KMS-11 (cell line): ENCODE data around the gene CTSK.

ENCODE experiments used
- H2AFZ ChIP-seq: fragments of 200-600 bp; sonication (generic); 2 replicates; pipeline ENCODE4 v1.6.1; 2016; ENCODE audit warnings: antibody characterized with exemption, mixed run types, low read depth
- H3K27ac ChIP-seq: fragments of 200-600 bp; sonication (generic); 2 replicates; pipeline ENCODE4 v1.6.1; 2016; ENCODE audit warnings: mild to moderate bottlenecking, mixed run types
- H3K27me3 ChIP-seq: fragments of 200-600 bp; sonication (generic); 2 replicates; pipeline ENCODE4 v1.6.1; 2017; ENCODE audit warnings: mild to moderate bottlenecking, low read depth, mixed run types, moderate library complexity; ENCODE audit not compliant: insufficient read depth
- H3K36me3 ChIP-seq: fragments of 200-600 bp; sonication (generic); 2 replicates; pipeline ENCODE4 v1.6.1; 2017; ENCODE audit warnings: mild to moderate bottlenecking, mixed run types; ENCODE audit not compliant: insufficient read depth
- H3K4me1 ChIP-seq: fragments of 200-600 bp; sonication (generic); 2 replicates; pipeline ENCODE4 v1.6.1; 2016; ENCODE audit warnings: mild to moderate bottlenecking, low read depth, mixed run types; ENCODE audit not compliant: poor library complexity, severe bottlenecking
- H3K4me2 ChIP-seq: fragments of 200-600 bp; sonication (generic); 2 replicates; pipeline ENCODE4 v1.7.0; 2016; ENCODE audit warnings: mild to moderate bottlenecking, mixed run types
- H3K4me3 ChIP-seq: fragments of 200-600 bp; sonication (generic); IDR thresholded peaks from 2 replicates; pipeline ENCODE4 v1.6.1; 2017; ENCODE audit warnings: low read depth, low read length, mixed read lengths; ENCODE audit not compliant: insufficient read depth
- H3K79me2 ChIP-seq: fragments of 200-600 bp; sonication (generic); 2 replicates; pipeline ENCODE4 v1.6.1; 2016; ENCODE audit warnings: low read depth, mixed run types; ENCODE audit not compliant: insufficient read depth
- H3K9ac ChIP-seq: fragments of 200-600 bp; sonication (generic); 2 replicates; pipeline ENCODE4 v1.6.1; 2016; ENCODE audit warnings: mild to moderate bottlenecking, mixed run types
- H4K20me1 ChIP-seq: fragments of 200-600 bp; sonication (generic); 2 replicates; pipeline ENCODE4 v1.6.1; 2016; ENCODE audit warnings: mild to moderate bottlenecking, mixed run types; ENCODE audit not compliant: insufficient read depth
- CTCF ChIP-seq: fragments of 200-600 bp; sonication (generic); conservative IDR thresholded peaks from 2 replicates; pipeline ENCODE4 v1.6.1; 2017; ENCODE audit warnings: low read depth, mild to moderate bottlenecking, antibody characterized with exemption, low read length, moderate library complexity, mixed read lengths

CTSK gene

GRCh38 chr1:150808846-150809245 is 786 bp upstream of the CTSK start:
- Histone ChIP-seq H3K27ac (no peak overlapping the region), H3K4me1 (no peaks in the 10 kb centered on the region), H3K79me2 (no peaks in the 10 kb centered on the region), H3K36me3 (peaks cover 2% of the 10 kb centered on the region; the same call in 1 of the 2 replicates), H3K9ac (no peak overlapping the region), H2AFZ (no peak overlapping the region), H3K27me3 (no peaks in the 10 kb centered on the region), H3K4me2 (no peak overlapping the region), H3K4me3 (no peak overlapping the region), H4K20me1 (no peaks in the 10 kb centered on the region)
- no peak for TF ChIP-seq CTCF

DNA sequence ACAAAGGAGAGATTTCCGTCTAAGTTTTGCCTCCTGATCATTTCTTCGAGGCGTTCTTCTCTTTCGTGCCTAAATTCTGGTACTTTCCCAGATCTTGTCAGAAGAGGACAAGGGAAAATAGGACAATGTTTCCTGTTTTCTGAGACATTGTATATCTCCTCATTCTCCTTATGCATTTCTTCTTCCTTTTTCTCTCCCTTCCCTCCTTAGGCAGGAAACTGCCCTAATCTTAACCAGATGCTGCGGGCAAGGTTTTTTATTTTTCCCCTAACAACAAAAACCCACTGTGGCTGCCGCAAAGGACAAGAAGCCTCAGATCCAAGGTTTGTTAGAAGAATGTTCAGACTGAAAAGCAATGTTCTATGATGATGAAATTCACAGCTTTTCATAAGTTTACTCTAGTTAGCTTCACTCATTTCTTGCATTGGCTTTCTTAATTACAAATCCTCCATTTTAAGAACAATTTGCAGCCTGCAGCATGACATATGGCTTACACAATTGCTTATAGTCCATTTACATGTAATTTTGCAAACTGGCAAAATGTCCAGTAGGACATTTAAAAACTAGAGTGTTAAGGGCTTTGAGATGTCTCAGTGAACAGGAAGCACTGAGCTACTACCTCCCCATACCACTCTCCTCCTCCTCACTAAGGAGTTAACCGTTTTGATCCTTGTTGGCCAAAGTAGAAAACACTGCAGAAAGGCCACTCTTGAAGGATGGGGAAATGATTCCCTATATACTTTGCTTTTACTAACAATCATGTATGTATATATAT is 624 bp downstream of the CTSK start:
- Histone ChIP-seq H3K9ac (no peak overlapping the region), H3K4me1 (no peaks in the 10 kb centered on the region), H3K4me2 (no peak overlapping the region), H3K36me3 (no peaks in the 10 kb centered on the region), H4K20me1 (no peaks in the 10 kb centered on the region), H3K4me3 (no peak overlapping the region), H3K27ac (no peak overlapping the region), H3K27me3 (no peaks in the 10 kb centered on the region), H2AFZ (no peak overlapping the region), H3K79me2 (no peaks in the 10 kb centered on the region)
- TF ChIP-seq CTCF: no peak

- Histone ChIP-seq H3K27ac (no peak overlapping the region), H3K36me3 (no peaks in the 10 kb centered on the region), H3K4me3 (no peak overlapping the region), H3K4me2 (no peak overlapping the region), H3K4me1 (no peaks in the 10 kb centered on the region), H2AFZ (no peak overlapping the region), H4K20me1 (no peaks in the 10 kb centered on the region), H3K27me3 (no peaks in the 10 kb centered on the region), H3K9ac (no peak overlapping the region), H3K79me2 (no peaks in the 10 kb centered on the region)
- TF ChIP-seq CTCF: no peak
These were observed 2.2 kb downstream of the CTSK start for GRCh38 chr1:150805899-150806298.

DNA sequence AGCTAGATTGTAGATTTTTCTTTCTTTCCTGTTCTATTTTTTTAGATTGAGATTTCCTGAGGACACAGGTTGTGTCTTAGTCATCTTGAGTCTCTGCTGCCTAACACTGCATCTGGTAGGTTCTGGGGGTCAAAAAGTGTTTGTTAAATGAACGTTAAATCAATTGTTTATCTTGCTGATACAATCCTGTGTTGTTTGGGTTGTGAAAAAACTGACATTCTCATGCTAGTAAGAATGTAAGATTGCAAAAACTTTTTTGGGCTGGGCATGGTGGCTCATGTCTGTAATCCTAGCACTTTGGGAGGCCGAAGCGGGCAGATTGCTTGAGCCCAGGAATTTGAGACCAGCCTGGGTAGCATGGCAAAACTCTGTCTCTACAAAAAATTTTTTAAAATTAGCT is 3.4 kb downstream of the CTSK start:
- no peaks in the 10 kb centered on the region for H3K27me3 ChIP-seq
- H3K9ac ChIP-seq: no peak overlapping the region
- no peaks in the 10 kb centered on the region for H3K4me1 ChIP-seq
- no peaks in the 10 kb centered on the region for H3K79me2 ChIP-seq
- no peak overlapping the region for H2AFZ ChIP-seq
- no peak for TF ChIP-seq CTCF
- no peak overlapping the region for H3K4me3 ChIP-seq
- H4K20me1 ChIP-seq: no peaks in the 10 kb centered on the region
- no peaks in the 10 kb centered on the region for H3K36me3 ChIP-seq
- no peak overlapping the region for H3K4me2 ChIP-seq
- no peak overlapping the region for H3K27ac ChIP-seq
